Transverse colon (tissue), 4 donors: ENCODE data around the gene USP1. TPM values are rescaled to one million over a fixed set of nuclear protein-coding genes. Genes with fewer than 3 reads are reported as not detected.

ENCODE experiments used
- DNase-seq: peaks from one replicate; pipeline ENCODE4 v3.0.0-alpha.2; 2019
- H3K27ac ChIP-seq, 4 donors: fragments of 200-600 bp; sonication (generic); 2 replicates each; pipeline ENCODE4 v1.5.1; 2016 to 2018; ENCODE audit warnings: inconsistent platforms in 4 of 4
- H3K27me3 ChIP-seq: fragments of 200-600 bp; sonication (generic); 2 replicates; pipeline ENCODE4 v1.5.1; 2017; ENCODE audit warnings: inconsistent platforms
- H3K36me3 ChIP-seq, 4 donors: fragments of 200-600 bp; sonication (generic); 2 replicates each; pipeline ENCODE4 v1.5.1; 2017 to 2019; ENCODE audit warnings: inconsistent platforms in 4 of 4
- H3K4me1 ChIP-seq, 4 donors: fragments of 200-600 bp; sonication (generic); 2 replicates each; pipeline ENCODE4 v1.5.1; 2017 to 2020; ENCODE audit warnings: inconsistent platforms in 4 of 4
- H3K4me3 ChIP-seq, 4 donors: fragments of 200-600 bp; sonication (generic); 1 replicate in 1 of 4; 2 replicates in 3 of 4; pipeline versions ENCODE4 v1.5.1 to v1.6.1; 2017 to 2019; ENCODE audit warnings: inconsistent platforms in 4 of 4
- H3K9me3 ChIP-seq, 2 donors: fragments of 200-600 bp; sonication (generic); 2 replicates each; pipeline ENCODE4 v1.5.1; 2017 to 2019; ENCODE audit warnings: inconsistent platforms in 2 of 2
- CTCF ChIP-seq, 5 experiments: fragments of 200-600 bp in 3 of 5; fragments of 450-650 bp in 2 of 5; sonication (generic) in 3 of 5; IDR thresholded peaks; 1 replicate in 2 of 5; 2 replicates in 3 of 5; pipeline ENCODE4 v1.5.1; 2016 to 2017; ENCODE audit warnings: antibody characterized with exemption in 5 of 5, inconsistent platforms in 3 of 5, mild to moderate bottlenecking in 2 of 5, moderate library complexity in 1 of 5
- EP300 ChIP-seq: sonication (generic); formaldehyde crosslinking; IDR thresholded peaks from one replicate; pipeline ENCODE4 v1.6.1; 2017; ENCODE audit warnings: antibody characterized with exemption, low read depth
- POLR2A ChIP-seq: fragments of 450-650 bp; IDR thresholded peaks from one replicate; pipeline ENCODE4 v1.6.1; 2016; ENCODE audit warnings: antibody characterized with exemption, mild to moderate bottlenecking, moderate library complexity
- POLR2AphosphoS5 ChIP-seq, 3 donors: sonication (generic); formaldehyde crosslinking; IDR thresholded peaks; one replicate each; pipeline ENCODE4 v1.6.1; 2016; ENCODE audit warnings: antibody characterized with exemption in 3 of 3
- WGBS, 2 donors: methylation state at CpG; one replicate each; pipeline ENCODE4 v1.1.5; 2018; ENCODE audit warnings: low coverage in 1 of 2; 5-methylcytosine and 5-hydroxymethylcytosine counted together
- in situ Hi-C, 4 donors: fragments of 200-750 bp; cut with MboI; loops; one replicate each; pipeline versions ENCODE4 v1.15.0 to v1.15.1; 2017; ENCODE audit warnings: low sequenced_read_pairs in 3 of 4, low pct_ligation_motif_present in 1 of 4, low pct_unique_long_range_greater_than_20kb in 1 of 4
- intact Hi-C: fragments of 100-400 bp; cut with DNase I; formaldehyde crosslinking; loops from one replicate; pipeline ENCODE4 v1.15.1; 2023; ENCODE audit warnings: low total_unique reads
- total RNA-seq, 4 donors: library from RNA; depleted of rRNA; stranded (reverse); fragments of >200 nt; gene quantifications; one replicate each; pipeline ENCODE4 v1.1.0, GENCODE V29; 2016

Gene USP1
- total RNA-seq, 4 donors from 2014 or later: 6.0 to 26.7 (median 25.0) TPM

GRCh38 chr1:62493656-62494055 lies 56.8 kb downstream of the USP1 start:
- peaks cover 0 to 31% (median 14%) of the 10 kb centered on the region in 4 donors for H3K36me3 ChIP-seq
- H3K4me3 ChIP-seq: no peak overlapping the region
- TF ChIP-seq EP300: no peak
- H3K27me3 ChIP-seq: no peaks in the 10 kb centered on the region
- WGBS, 2 donors: 98% methylated on average over 3 of the region's 3 CpGs
- H3K9me3 ChIP-seq: no peaks in the 10 kb centered on the region
- DNase-seq: no peak
- no peak overlapping the region for H3K27ac ChIP-seq
- in situ Hi-C loops (no loop called here), intact Hi-C loops (no loop called here)
- H3K4me1 ChIP-seq: no peaks in the 10 kb centered on the region

- Histone ChIP-seq H3K36me3 (peaks cover 0 to 29% (median 14%) of the 10 kb centered on the region in 4 donors), H3K9me3 (no peaks in the 10 kb centered on the region), H3K27me3 (no peaks in the 10 kb centered on the region), H3K4me1 (no peaks in the 10 kb centered on the region), H3K27ac (no peak overlapping the region), H3K4me3 (no peak overlapping the region)
- DNase-seq: no peak
- in situ Hi-C loops (no loop called here), intact Hi-C loops (no loop called here)
- TF ChIP-seq POLR2AphosphoS5 (IDR thresholded peaks at IDR 0.05): no peak
- no peak for TF ChIP-seq CTCF (IDR thresholded peaks at IDR 0.05)
- TF ChIP-seq EP300: no peak
- no peak for TF ChIP-seq POLR2A
- 90 to 96% methylated on average over 4 of the region's 4 CpGs for WGBS, 2 donors
Observed at GRCh38 chr1:62494137-62494536, 57.3 kb downstream of the USP1 start.

DNA sequence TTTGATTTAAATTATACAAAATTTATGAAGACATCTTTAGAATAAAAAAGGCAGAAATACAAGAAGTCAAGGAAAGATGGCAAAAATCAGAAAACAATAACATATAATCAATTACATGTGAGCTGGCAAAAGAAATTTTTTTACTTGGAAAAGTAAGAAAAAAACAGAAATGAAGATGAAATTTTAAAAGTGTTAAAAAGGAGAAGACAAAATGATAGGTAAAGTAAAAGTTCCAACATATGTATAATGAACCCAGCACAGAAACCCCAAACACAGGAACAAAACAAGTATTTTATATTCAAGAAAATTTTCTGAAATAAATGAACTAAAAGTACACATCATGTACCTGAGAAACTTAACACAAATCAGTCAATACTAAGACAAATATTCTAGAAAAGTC lies 63.4 kb downstream of the USP1 start:
- in situ Hi-C loops: loop anchor here in 1 of 4 donors (25.0 kb wide), 1 partner anchor 237 kb away; no protein-coding TSS in a partner anchor

More for the DNA sequence above, 63.4 kb downstream of the USP1 start:
- no peak for DNase-seq
- Histone ChIP-seq H3K4me1 (no peaks in the 10 kb centered on the region), H3K36me3 (peaks cover 0 to 13% (median 5%) of the 10 kb centered on the region in 4 donors), H3K27ac (no peak overlapping the region), H3K27me3 (no peaks in the 10 kb centered on the region), H3K9me3 (no peaks in the 10 kb centered on the region), H3K4me3 (no peak overlapping the region)
- TF ChIP-seq CTCF (IDR thresholded peaks at IDR 0.05) (no peak), EP300 (no peak), POLR2A (no peak), POLR2AphosphoS5 (IDR thresholded peaks at IDR 0.05) (no peak)
- intact Hi-C loops: no loop called here

Other genes with a start within 250 kb of the USP1 start
- gene L1TD1, start 242.2 kb upstream of the USP1 start, total RNA-seq: 1 to 10 TPM in 3 of 4 donors, not detected in 1; 2.0 to 5.4 (median 3.4) TPM
- 1 to 10 TPM in 2 of 4 donors, not detected in 2; 1.2 to 1.3 TPM for gene KANK4, start 117.6 kb upstream of the USP1 start, total RNA-seq
- not detected for gene ANGPTL3, start 160.5 kb downstream of the USP1 start, total RNA-seq